Measurements from ENCODE around the gene CEPT1.
"Not testable (repeated sequence)": the region's sequence is repeated elsewhere in the genome, so short reads cannot be mapped to it uniquely, and the experiment has no call there.

CEPT1 gene

DNA sequence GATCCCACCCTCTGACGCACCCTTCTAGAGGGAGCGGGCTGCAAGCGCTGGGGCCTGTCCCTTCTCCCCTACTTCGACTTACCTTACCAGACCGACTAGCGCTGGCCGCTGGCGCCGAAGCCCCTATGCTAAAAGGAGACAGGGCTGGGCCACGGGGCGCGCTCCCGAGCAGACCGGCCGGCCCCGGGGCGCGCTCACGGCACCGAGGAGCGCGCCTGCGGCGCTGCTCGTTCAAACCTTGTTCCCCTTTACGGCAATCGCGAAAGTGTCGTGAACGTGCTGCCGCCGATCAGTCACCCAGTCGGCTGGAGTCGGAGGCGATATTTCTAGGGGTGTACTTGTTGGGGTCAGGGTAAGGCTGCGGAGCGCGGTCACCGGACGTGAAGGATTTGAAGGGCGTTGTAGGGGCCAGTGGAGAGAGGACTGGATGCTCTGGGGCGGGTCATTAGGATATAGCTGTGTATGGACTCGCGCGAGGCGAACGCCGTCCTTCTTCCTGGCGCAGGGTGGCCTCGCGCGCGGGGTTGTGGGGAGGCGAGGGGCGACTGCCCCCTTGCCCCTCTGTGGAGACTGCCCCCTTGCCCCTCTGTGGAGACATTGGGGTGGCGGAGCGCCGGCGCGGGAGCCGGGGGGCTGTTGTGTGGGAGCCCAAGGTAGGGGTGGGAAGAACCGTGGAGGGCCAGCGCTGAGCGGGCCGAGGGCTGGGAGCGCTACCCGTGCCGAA lies at the start of gene CEPT1, which contains the start of gene DRAM2:
Gene CEPT1 (plus strand): TSS at position 268 of the 724 bp plus-strand sequence. CDS start 7,492 bp downstream, outside the sequence.
Gene DRAM2 (minus strand): TSS at position 138 of the 724 bp plus-strand sequence. CDS start 8,539 bp downstream, outside the sequence.
- peak; percentile 83 for DNase-seq (ENCODE audit: low read depth)
- H3K4me3 ChIP-seq (ENCODE audit: control insufficient read depth, low read depth, low read length) = peak within 1 kb of the TSS; percentile 91
- TF ChIP-seq, protein P1, sequence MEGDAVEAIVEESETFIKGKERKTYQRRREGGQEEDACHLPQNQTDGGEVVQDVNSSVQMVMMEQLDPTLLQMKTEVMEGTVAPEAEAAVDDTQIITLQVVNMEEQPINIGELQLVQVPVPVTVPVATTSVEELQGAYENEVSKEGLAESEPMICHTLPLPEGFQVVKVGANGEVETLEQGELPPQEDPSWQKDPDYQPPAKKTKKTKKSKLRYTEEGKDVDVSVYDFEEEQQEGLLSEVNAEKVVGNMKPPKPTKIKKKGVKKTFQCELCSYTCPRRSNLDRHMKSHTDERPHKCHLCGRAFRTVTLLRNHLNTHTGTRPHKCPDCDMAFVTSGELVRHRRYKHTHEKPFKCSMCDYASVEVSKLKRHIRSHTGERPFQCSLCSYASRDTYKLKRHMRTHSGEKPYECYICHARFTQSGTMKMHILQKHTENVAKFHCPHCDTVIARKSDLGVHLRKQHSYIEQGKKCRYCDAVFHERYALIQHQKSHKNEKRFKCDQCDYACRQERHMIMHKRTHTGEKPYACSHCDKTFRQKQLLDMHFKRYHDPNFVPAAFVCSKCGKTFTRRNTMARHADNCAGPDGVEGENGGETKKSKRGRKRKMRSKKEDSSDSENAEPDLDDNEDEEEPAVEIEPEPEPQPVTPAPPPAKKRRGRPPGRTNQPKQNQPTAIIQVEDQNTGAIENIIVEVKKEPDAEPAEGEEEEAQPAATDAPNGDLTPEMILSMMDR (IDR thresholded peaks at IDR 0.05; ENCODE audit: control insufficient read depth, insufficient read depth, low read depth, low read length, missing control alignments) = no peak

DNA sequence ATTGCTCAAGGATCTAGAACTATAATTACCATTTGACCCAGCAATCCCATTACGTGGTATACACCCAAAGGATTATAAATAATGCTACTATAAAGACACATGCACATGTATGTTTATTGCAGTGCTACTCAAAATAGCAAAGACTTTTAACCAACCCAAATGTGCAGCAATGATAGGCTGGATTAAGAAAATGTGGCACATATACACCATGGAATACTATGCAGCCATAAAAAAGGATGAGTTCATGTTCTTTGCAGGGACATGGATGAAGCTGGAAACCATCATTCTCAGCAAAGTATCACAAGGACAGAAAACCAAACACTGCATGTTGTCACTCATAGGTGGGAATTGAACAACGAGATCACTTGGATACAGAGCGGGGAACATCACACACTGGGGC lies 44.6 kb upstream of the CEPT1 start:
- not testable (repeated sequence) for DNase-seq (ENCODE audit: low read depth); H3K4me3 ChIP-seq (ENCODE audit: control insufficient read depth, low read depth, low read length)

DNA sequence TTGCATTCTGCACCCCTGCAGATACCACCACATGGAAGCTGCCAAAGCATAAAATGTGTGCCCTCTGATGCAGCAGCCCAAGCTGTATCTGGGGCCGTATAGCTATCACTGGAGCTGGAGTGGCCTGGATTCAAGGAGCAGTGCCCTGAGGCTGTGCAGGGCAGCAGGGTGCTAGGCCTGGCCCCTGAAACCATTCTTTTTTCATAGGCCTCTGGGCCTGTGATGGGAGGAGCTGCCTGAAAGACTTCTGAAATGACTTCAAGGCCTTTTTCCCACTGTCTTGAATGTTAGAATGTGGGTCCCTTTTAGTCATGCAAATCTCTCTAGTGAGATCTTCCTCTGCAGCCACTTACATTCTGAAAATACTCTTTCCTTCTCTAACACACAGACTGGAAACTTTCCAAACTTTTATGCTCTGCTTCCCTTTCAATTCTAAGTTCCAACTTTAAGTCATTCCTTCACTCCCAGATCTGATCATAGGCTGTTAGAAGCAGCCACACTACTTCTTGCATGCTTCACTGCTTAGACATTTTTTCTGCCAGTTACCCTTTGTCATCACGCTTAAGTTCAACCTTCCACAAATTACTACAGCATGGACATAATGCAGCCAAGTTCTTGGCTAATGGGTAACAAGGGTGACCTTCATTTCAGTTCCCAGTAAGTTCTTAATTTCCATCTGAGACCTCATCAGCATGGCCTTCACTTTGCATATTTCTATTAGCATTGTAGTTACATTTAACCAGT lies 42.5 kb upstream of the CEPT1 start:
- TF ChIP-seq, protein P1 (IDR thresholded peaks at IDR 0.05; ENCODE audit: control insufficient read depth, insufficient read depth, low read depth, low read length, missing control alignments) = no peak
- no peak for DNase-seq (ENCODE audit: low read depth)
- H3K4me3 ChIP-seq (ENCODE audit: control insufficient read depth, low read depth, low read length) = no peak overlapping the region

DNA sequence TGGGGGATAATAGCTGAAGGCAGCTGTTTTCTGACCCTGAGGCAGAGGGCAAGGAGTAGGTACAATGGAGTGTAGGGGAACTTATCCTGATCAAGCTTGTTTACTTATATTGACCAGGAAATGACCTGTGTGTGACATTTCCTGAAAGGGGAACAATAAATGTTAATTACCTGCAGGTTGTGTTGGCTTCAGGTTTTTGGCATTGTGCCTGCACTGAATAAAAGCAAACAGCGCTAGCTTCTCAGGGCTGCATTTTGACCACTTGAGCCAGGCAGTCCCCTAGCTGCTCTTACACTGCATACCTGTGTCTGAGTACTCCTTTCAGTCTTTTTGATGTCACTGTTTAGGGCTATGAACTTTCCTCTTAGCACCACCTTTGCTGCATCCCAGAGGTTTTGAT lies 40.7 kb upstream of the CEPT1 start:
- no peak overlapping the region for H3K4me3 ChIP-seq (ENCODE audit: control insufficient read depth, low read depth, low read length)
- TF ChIP-seq, protein P1 (IDR thresholded peaks at IDR 0.05; ENCODE audit: control insufficient read depth, insufficient read depth, low read depth, low read length, missing control alignments) = no peak
- no peak for DNase-seq (ENCODE audit: low read depth)

DNA sequence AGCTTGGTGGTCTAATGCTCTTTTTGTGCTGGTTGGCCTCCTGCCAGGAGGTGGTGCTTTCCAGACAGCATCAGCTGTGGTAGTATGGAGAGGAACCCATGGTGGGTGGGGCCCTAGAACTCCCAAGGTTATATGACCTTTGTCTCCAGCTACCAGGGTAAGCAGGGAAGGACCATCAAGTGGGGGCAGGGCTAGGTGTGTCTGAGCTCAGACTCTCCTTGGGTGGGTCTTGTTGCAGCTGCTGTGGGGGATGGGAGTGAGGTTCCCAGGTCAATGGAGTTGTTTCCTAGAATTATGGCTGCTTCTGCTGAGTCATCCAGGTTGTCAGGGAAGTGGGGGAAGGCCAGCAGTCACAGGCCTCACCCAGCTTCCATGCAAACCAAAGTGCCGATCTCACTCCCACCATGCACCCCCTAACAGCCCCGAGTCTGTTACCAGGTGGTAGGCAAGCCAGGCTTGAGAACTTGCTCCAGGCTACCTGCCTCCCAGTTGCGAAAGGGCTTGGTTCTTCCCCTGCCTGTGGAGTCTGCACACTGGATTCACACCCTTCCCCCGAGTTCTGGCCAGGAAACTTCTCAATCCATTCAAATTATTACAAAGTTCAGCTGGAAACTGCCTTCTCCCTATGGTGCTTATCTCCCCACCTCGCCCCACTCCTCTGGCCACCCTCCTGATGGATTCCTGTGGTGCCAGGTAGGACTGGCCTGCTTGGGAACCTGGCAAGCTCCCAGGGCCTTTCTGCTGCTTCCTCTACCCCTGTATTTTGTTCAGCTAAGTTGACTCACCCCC lies 38.0 kb upstream of the CEPT1 start:
- TF ChIP-seq, protein P1 (IDR thresholded peaks at IDR 0.05; ENCODE audit: control insufficient read depth, insufficient read depth, low read depth, low read length, missing control alignments) = no peak
- DNase-seq (ENCODE audit: low read depth) = no peak
- no peak overlapping the region for H3K4me3 ChIP-seq (ENCODE audit: control insufficient read depth, low read depth, low read length)

DNA sequence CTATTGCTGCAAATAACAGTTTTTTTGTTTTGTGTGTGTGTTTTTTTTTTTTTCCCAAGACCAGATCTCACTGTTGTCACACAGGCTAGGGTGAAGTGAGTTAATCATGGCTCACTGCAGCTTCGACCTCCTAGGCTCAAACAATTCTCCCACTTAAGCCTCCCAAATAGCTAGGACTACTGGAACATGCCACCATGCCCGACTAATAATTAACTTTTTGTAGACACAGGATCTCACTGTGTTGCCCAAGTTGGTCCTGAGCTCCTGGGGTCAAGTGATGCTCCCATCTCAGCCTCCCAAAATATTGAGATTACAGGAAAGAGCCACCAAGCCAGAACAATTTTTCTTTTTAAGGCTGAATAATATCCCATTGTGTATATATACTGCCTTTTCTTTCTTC lies 35.0 kb upstream of the CEPT1 start:
- H3K4me3 ChIP-seq (ENCODE audit: control insufficient read depth, low read depth, low read length) = no peak overlapping the region
- DNase-seq (ENCODE audit: low read depth) = no peak
- TF ChIP-seq, protein P1 (IDR thresholded peaks at IDR 0.05; ENCODE audit: control insufficient read depth, insufficient read depth, low read depth, low read length, missing control alignments) = no peak
